Left ventricle myocardium inferior (tissue), 1 donor: Measurements from ENCODE around the gene FAM222A. TPM values are rescaled to one million over a fixed set of nuclear protein-coding genes. Genes with fewer than 3 reads are reported as not detected.
A peak's percentile ranks its signal among the peaks of the same experiment; 100 is the strongest.

Experiments used
- DNase-seq: peaks from one replicate; pipeline ENCODE4 v3.0.0-alpha.2; 2020
- H3K27ac ChIP-seq: fragments of 200-600 bp; replicated peaks from 2 replicates; pipeline ENCODE4 v1.8.0; 2021
- H3K27me3 ChIP-seq: fragments of 200-600 bp; 2 replicates; pipeline ENCODE4 v1.8.0; 2021; ENCODE audit warnings: low read depth
- H3K36me3 ChIP-seq: fragments of 200-600 bp; 2 replicates; pipeline ENCODE4 v1.8.0; 2021
- H3K4me1 ChIP-seq: fragments of 200-600 bp; 2 replicates; pipeline ENCODE4 v1.8.0; 2021
- H3K4me3 ChIP-seq: fragments of 200-600 bp; 2 replicates; pipeline ENCODE4 v1.8.0; 2021; ENCODE audit warnings: mild to moderate bottlenecking, moderate library complexity
- H3K9me3 ChIP-seq: fragments of 200-600 bp; replicated peaks from 2 replicates; pipeline ENCODE4 v1.8.0; 2021
- CTCF ChIP-seq: fragments of 200-600 bp; IDR thresholded peaks from 2 replicates; pipeline ENCODE4 v1.8.0; 2021; ENCODE audit warnings: antibody characterized with exemption, mild to moderate bottlenecking, borderline replicate concordance
- intact Hi-C: fragments of 100-400 bp; cut with micrococcal nuclease; formaldehyde crosslinking; loops from one replicate; pipeline ENCODE4 v1.11.0; 2022
- total RNA-seq: library from RNA; stranded (reverse); fragmentation: NEBNext Ultra II Directional; extraction: Animal tissue kit (Norgen Biotek cat#: 25700); gene quantifications from one replicate; pipeline ENCODE4 v1.2.1, GENCODE V29; 2021
- donor health status: DM: no; HTN: yes; CAD: no; lungs with severe emphysema.

The FAM222A gene
- total RNA-seq, 1 donor from 2014 or later: 20.0 TPM

- Histone ChIP-seq H3K4me1 (no peaks in the 10 kb centered on the region), H3K9me3 (no peaks in the 10 kb centered on the region), H3K36me3 (no peaks in the 10 kb centered on the region), H3K4me3 (no peak overlapping the region), H3K27me3 (peaks cover under 1% of the 10 kb centered on the region), H3K27ac (no peak overlapping the region)
- no peak for DNase-seq
- intact Hi-C loops: no loop called here
- TF ChIP-seq CTCF: no peak
These were observed 86.9 kb downstream of the FAM222A start for GRCh38 chr12:109800536-109800935.

GRCh38 chr12:109802828-109803227 is 89.2 kb downstream of the FAM222A start:
- H3K27me3 ChIP-seq: no peaks in the 10 kb centered on the region
- DNase-seq: no peak
- no peak overlapping the region for H3K27ac ChIP-seq
- intact Hi-C loops: no loop called here
- no peaks in the 10 kb centered on the region for H3K4me1 ChIP-seq
- H3K9me3 ChIP-seq: no peaks in the 10 kb centered on the region
- no peaks in the 10 kb centered on the region for H3K36me3 ChIP-seq
- no peak for TF ChIP-seq CTCF
- H3K4me3 ChIP-seq: no peak overlapping the region

GRCh38 chr12:109803678-109804077 is 90.1 kb downstream of the FAM222A start:
- no peaks in the 10 kb centered on the region for H3K9me3 ChIP-seq
- H3K27ac ChIP-seq: no peak overlapping the region
- no peaks in the 10 kb centered on the region for H3K27me3 ChIP-seq
- H3K4me1 ChIP-seq: no peaks in the 10 kb centered on the region
- no peak overlapping the region for H3K4me3 ChIP-seq
- intact Hi-C loops: no loop called here
- no peak for TF ChIP-seq CTCF
- no peak for DNase-seq
- H3K36me3 ChIP-seq: no peaks in the 10 kb centered on the region

GRCh38 chr12:109804820-109805761 is 91.5 kb downstream of the FAM222A start:
- intact Hi-C loops: no loop called here
- no peaks in the 10 kb centered on the region for H3K4me1 ChIP-seq
- peak; percentile 69 for DNase-seq
- TF ChIP-seq CTCF: peak; percentile 97
- H3K27me3 ChIP-seq: no peaks in the 10 kb centered on the region
- no peaks in the 10 kb centered on the region for H3K36me3 ChIP-seq
- H3K9me3 ChIP-seq: no peaks in the 10 kb centered on the region
- H3K4me3 ChIP-seq: no peak overlapping the region
- no peak overlapping the region for H3K27ac ChIP-seq

GRCh38 chr12:109807954-109808643 is 94.5 kb downstream of the FAM222A start:
- TF ChIP-seq CTCF: no peak
- DNase-seq: no peak
- Histone ChIP-seq H3K9me3 (no peaks in the 10 kb centered on the region), H3K36me3 (no peaks in the 10 kb centered on the region), H3K4me1 (no peaks in the 10 kb centered on the region), H3K27me3 (peaks cover 3% of the 10 kb centered on the region), H3K4me3 (no peak overlapping the region), H3K27ac (no peak overlapping the region)
- intact Hi-C loops: no loop called here
